Fibroblast of lung (primary cell): Measurements from ENCODE around the gene RTL10.

Experiments used
- CTCF ChIP-seq, 2 donors: IDR thresholded peaks in 1 of 2; conservative IDR thresholded peaks in 1 of 2; 1 replicate in 1 of 2; 2 replicates in 1 of 2; pipeline ENCODE4 v1.5.1; 2011 to 2012; ENCODE audit warnings: low read length in 2 of 2, control low read depth in 1 of 2, inconsistent platforms in 1 of 2, low read depth in 1 of 2, mild to moderate bottlenecking in 1 of 2
- EZH2 ChIP-seq: IDR thresholded peaks from 2 replicates; pipeline ENCODE4 v1.5.1; 2012; ENCODE audit warnings: low read length, control low read depth, mild to moderate bottlenecking; ENCODE audit errors: missing control alignments

GRCh38 chr22:19823902-19824211 is 30.8 kb downstream of the RTL10 start:
- no peak for TF ChIP-seq CTCF (conservative IDR thresholded peaks at IDR 0.05 in 1 of 2, IDR thresholded peaks at IDR 0.05 in 1 of 2; ENCODE audit: low read depth in 1 of 2, low read length in 2 of 2)
- no peak for TF ChIP-seq EZH2
